ENCODE data around the gene IRF7.

DNA sequence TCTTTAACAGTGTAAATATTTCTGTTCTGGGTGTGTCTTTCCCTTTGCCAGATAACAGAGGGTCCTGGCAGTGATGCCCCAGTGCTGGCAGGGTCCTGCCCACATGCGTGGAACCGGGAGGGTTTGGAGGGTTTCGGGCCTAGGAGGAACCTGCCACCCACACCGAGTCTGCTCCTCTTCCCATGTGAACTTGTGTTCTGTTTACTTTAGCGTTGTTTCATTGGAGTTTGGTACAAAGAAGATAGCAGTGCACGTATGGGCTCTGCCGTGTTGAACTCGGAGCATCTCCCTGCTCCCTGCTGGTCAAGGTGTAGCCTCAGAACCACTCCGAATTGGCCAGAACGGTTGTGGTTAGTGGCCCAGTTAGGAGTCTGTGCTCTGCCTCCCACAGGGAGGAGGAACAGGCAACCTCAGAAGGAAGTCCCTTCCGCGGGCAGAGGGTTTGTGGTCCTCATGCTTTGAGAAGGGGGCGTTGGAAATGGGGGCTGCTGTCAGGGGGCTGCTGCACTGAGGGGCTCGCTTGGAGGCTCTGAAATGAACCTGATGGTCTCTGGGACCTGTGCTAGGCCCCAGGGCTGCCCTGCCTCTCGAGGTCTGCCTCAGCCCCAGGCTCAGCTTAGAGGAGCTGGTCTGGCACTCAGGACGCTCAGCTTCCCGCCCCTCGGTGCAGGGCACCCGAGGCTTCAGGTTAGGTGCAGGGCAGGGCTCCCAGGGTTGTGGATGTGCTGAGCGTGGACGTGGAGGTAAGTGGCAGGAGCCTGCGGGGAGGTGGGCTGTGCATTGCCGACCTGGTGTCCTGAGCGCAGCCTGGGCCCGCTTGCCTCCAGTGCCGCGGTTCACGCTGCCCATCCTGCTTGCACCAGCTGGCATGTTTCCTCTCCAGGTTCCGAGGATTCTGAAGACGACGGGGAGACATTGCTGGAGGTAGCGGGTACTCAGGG lies 29.1 kb downstream of the IRF7 start:
- no peak for TF ChIP-seq POLR2A (IDR thresholded peaks at IDR 0.05; ENCODE audit: extremely low read depth, insufficient read length)
- TF ChIP-seq, protein P1, sequence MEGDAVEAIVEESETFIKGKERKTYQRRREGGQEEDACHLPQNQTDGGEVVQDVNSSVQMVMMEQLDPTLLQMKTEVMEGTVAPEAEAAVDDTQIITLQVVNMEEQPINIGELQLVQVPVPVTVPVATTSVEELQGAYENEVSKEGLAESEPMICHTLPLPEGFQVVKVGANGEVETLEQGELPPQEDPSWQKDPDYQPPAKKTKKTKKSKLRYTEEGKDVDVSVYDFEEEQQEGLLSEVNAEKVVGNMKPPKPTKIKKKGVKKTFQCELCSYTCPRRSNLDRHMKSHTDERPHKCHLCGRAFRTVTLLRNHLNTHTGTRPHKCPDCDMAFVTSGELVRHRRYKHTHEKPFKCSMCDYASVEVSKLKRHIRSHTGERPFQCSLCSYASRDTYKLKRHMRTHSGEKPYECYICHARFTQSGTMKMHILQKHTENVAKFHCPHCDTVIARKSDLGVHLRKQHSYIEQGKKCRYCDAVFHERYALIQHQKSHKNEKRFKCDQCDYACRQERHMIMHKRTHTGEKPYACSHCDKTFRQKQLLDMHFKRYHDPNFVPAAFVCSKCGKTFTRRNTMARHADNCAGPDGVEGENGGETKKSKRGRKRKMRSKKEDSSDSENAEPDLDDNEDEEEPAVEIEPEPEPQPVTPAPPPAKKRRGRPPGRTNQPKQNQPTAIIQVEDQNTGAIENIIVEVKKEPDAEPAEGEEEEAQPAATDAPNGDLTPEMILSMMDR (IDR thresholded peaks at IDR 0.05; ENCODE audit: low read depth, low read length): no peak
- TF ChIP-seq MYC (IDR thresholded peaks at IDR 0.05; ENCODE audit: low read depth, low read length): no peak
